ENCODE measurements around the gene PCED1A.

Gene PCED1A

DNA sequence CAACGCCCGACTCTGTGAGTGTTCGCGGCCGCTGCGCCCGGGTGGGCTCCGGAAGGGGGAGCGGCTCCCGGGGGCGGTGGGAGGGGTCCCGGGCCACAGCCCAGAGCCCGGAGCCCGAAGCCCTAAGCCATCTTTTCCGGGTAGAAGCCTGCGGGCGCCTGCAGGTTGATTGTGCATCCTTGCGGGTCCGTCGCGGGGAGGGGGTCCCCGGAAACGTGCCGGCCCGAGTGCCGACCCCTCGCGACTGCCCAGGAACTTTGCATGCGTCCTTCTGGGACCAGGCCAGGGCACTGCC, 33.2 kb upstream of the PCED1A start:
- Histone ChIP-seq H3K27me3 (no peaks in the 10 kb centered on the region), H3K36me3 (no peaks in the 10 kb centered on the region), H3K4me1 (no peaks in the 10 kb centered on the region), H3K9me3 (no peaks in the 10 kb centered on the region), H3K4me3 (ENCODE audit: low read depth, low read length) (peak overlapping the region; percentile 81)
- TF ChIP-seq, protein P1, sequence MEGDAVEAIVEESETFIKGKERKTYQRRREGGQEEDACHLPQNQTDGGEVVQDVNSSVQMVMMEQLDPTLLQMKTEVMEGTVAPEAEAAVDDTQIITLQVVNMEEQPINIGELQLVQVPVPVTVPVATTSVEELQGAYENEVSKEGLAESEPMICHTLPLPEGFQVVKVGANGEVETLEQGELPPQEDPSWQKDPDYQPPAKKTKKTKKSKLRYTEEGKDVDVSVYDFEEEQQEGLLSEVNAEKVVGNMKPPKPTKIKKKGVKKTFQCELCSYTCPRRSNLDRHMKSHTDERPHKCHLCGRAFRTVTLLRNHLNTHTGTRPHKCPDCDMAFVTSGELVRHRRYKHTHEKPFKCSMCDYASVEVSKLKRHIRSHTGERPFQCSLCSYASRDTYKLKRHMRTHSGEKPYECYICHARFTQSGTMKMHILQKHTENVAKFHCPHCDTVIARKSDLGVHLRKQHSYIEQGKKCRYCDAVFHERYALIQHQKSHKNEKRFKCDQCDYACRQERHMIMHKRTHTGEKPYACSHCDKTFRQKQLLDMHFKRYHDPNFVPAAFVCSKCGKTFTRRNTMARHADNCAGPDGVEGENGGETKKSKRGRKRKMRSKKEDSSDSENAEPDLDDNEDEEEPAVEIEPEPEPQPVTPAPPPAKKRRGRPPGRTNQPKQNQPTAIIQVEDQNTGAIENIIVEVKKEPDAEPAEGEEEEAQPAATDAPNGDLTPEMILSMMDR (IDR thresholded peaks at IDR 0.05; ENCODE audit: low read depth, low read length) = no peak
- peak; percentile 60 for DNase-seq

DNA sequence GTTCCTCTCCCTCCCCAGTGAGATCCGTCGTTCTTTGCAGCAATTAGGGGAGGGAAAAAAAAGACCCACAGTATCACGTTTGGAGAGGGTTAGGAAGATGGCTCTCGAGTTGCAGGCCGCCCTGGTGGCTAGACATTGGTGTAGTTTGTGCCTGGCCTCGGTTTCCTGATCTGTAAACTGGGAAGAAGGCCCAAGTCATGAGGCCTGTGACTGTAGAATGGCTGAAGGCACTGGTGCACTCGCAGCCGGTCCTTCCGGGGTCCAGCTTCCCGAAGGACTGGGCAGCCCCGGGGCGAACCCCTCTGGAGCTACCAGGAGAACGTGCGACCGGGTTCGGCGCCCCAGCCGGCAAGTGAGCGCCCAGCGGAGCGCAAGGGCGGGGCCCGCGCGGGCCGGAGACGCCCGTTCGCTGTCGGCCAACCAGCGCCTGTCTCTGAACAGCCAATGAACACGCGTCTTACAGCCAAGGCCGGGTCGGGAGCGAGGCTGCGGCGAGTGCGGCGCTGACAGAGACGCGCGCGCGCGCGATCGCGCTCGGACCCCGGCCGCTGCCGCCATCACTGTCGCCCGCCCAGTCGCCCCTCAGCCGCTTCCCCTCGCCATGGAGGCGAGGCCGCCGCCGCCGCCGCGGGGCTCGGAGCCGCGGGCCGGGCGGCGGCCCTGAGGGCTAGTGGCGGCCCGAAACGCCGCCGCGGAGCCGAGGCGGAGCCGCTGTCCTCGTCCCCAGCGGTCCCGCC, 32.7 kb upstream of the PCED1A start, which contains the start of gene PTPRA:
Gene PTPRA (plus strand): TSS at position 472 of the 737 bp plus-strand sequence. CDS start 90,797 bp downstream, outside the sequence.
- TF ChIP-seq, protein P1 (IDR thresholded peaks at IDR 0.05; ENCODE audit: low read depth, low read length) = no peak
- peak within 1 kb of the TSS; percentile 81 for H3K4me3 ChIP-seq (ENCODE audit: low read depth, low read length)
- DNase-seq = peak; percentile 88

DNA sequence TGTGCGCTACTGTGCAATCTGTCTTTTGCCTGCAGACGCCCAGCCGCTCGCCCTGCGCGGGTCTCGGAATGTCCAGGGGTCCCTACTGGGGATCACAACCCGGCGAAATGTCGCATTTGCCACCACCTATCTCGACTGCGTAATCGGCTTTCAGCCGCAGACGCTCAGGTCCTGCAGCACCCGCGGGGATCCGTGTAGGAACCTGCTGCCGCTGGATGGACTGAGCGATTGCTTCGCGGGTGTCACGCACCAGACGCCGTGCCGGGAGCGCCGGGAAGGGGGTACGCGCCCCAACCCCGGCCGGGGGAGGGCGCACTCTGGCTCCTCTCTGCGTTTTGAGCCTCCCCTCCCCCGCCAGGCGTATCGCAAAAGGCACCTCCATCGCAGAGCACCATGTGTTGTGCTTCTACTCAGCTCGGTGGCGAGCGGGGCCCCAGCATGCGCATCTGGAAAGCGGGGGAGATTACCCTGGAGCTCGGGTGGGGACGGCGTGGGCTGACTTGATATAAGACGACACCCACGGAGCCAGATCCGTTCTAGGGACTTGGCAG, 32.1 kb upstream of the PCED1A start:
- no peaks in the 10 kb centered on the region for H3K36me3 ChIP-seq
- TF ChIP-seq, protein P1 (IDR thresholded peaks at IDR 0.05; ENCODE audit: low read depth, low read length) = no peak
- peak overlapping the region; percentile 64 for H3K4me3 ChIP-seq (ENCODE audit: low read depth, low read length)
- H3K27me3 ChIP-seq = no peaks in the 10 kb centered on the region
- DNase-seq = peak; percentile 44
- no peaks in the 10 kb centered on the region for H3K4me1 ChIP-seq
- no peaks in the 10 kb centered on the region for H3K9me3 ChIP-seq

More for the DNA sequence above, 32.7 kb upstream of the PCED1A start, which contains the start of gene PTPRA:
- no peaks in the 10 kb centered on the region for H3K4me1 ChIP-seq
- no peaks in the 10 kb centered on the region for H3K36me3 ChIP-seq
- H3K27me3 ChIP-seq = no peaks in the 10 kb centered on the region
- H3K9me3 ChIP-seq = no peaks in the 10 kb centered on the region

DNA sequence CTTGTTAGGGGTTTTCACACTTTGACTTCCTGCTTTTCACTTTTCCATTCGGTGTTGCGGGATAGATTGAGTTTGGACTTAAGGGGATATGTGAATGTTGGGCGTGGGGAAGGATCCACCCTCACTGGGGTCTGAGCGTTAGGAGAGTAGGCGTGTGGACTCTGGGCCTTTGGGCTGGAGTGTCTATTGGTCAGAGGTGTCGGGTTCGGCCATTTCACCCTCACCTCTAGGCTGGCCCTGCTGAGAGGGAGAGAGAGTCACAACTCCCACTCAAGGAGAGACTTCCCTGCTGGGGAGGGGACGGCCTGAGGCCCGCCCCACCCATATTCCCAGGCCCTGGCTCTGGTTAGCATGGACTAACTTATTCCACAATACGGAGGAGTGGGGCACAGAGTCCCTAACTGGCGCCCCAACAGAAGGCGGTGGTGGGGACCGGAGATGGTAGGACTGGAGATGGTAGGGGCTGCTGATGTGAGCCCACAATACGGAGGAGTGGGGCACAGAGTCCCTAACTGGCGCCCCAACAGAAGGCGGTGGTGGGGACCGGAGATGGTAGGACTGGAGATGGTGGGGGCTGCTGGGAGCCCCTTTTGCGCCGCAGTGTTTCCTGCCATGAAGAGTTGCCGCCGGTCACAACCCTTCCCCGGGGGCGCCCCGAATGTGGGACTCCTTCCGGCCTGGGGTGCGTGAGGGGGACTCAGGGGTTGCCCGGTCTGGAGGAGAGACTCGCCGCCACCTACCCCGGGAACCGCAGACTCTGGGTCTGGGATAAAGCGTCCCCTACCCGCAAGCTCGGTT, 31.4 kb upstream of the PCED1A start:
- no peaks in the 10 kb centered on the region for H3K4me1 ChIP-seq
- no peaks in the 10 kb centered on the region for H3K9me3 ChIP-seq
- H3K27me3 ChIP-seq = no peaks in the 10 kb centered on the region
- H3K36me3 ChIP-seq = no peaks in the 10 kb centered on the region
- DNase-seq = no peak
- TF ChIP-seq, protein P1 (IDR thresholded peaks at IDR 0.05; ENCODE audit: low read depth, low read length) = no peak
- H3K4me3 ChIP-seq (ENCODE audit: low read depth, low read length) = peak overlapping the region; percentile 64

DNA sequence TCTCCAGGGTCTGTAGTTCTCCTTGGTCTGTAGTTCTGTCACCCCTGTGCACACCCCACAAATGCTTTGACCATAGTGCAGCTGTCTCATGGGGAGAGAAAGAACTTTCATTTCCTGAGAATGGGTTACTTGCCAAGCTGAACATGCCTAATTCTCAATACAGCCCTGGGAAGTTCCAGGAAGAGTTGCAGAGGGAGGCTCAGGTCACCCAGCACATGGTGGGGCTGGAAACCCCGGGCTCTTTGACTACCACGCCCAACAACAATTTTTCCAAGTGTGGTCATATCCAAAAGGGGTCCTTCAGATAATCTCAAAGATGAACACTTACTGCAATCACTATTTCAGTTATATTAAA, 30.6 kb upstream of the PCED1A start:
- Histone ChIP-seq H3K4me1 (no peaks in the 10 kb centered on the region), H3K9me3 (no peaks in the 10 kb centered on the region), H3K4me3 (ENCODE audit: low read depth, low read length) (no peak overlapping the region), H3K36me3 (no peaks in the 10 kb centered on the region), H3K27me3 (no peaks in the 10 kb centered on the region)
- no peak for DNase-seq
- TF ChIP-seq, protein P1 (IDR thresholded peaks at IDR 0.05; ENCODE audit: low read depth, low read length) = no peak
